PC-9 (cell line): Measurements from ENCODE around the gene IKZF4. TPM values are rescaled to one million over a fixed set of nuclear protein-coding genes. Genes with fewer than 3 reads are reported as not detected.
A peak's percentile ranks its signal among the peaks of the same experiment; 100 is the strongest.
"Not testable (repeated sequence)": the region's sequence is repeated elsewhere in the genome, so short reads cannot be mapped to it uniquely, and the experiment has no call there.

Experiments
- BruUV-seq: library from RNA; stranded (reverse); fragments of 400-500 nt; replicated peaks from 2 replicates; lab custom pipeline; 2021; lab: Mats Ljungman, UMichigan
- CTCF ChIA-PET: fragments of 300-600 bp; sonication (Branson Sonifier 250); formaldehyde crosslinking; loops from one replicate; lab custom pipeline; 2022; ENCODE audit warnings: antibody characterized with exemption; lab: Charles Lee
- POLR2A ChIA-PET: fragments of 300-600 bp; sonication (Branson Sonifier 250); formaldehyde crosslinking; loops from one replicate; lab custom pipeline; 2022; ENCODE audit warnings: antibody characterized with exemption; ENCODE audit not compliant: unreplicated experiment; lab: Charles Lee
- DNase-seq, 2 experiments: peaks; one replicate each; pipeline versions ENCODE4 v3.0.0 to v3.0.0-alpha.2; 2015 to 2022; ENCODE audit warnings: mixed read lengths in 1 of 2
- H2AFZ ChIP-seq: fragments of 200-600 bp; sonication (generic); 2 replicates; pipeline ENCODE4 v1.8.1; 2017; ENCODE audit warnings: antibody characterized with exemption
- H3F3A ChIP-seq: fragments of 200-600 bp; sonication (generic); 2 replicates; pipeline ENCODE4 v1.8.1; 2017; ENCODE audit warnings: antibody characterized with exemption, mild to moderate bottlenecking, low read depth; ENCODE audit not compliant: insufficient read depth
- H3K27ac ChIP-seq: fragments of 200-600 bp; sonication (generic); 2 replicates; pipeline ENCODE4 v1.6.1; 2016; ENCODE audit warnings: mixed run types
- H3K27me3 ChIP-seq: fragments of 200-600 bp; sonication (generic); 2 replicates; pipeline ENCODE4 v1.6.1; 2016; ENCODE audit warnings: low read depth, mixed run types; ENCODE audit not compliant: insufficient read depth
- H3K36me3 ChIP-seq: fragments of 200-600 bp; sonication (generic); 2 replicates; pipeline ENCODE4 v1.6.1; 2016; ENCODE audit warnings: low read depth, mixed run types
- H3K4me1 ChIP-seq: fragments of 200-600 bp; sonication (generic); replicated peaks from 2 replicates; pipeline ENCODE4 v1.6.1; 2016; ENCODE audit warnings: mixed run types; ENCODE audit not compliant: insufficient read depth
- H3K4me2 ChIP-seq: fragments of 200-600 bp; sonication (generic); 2 replicates; pipeline ENCODE4 v1.6.1; 2017; ENCODE audit warnings: mixed run types
- H3K4me3 ChIP-seq: fragments of 200-600 bp; sonication (generic); 2 replicates; pipeline ENCODE4 v1.6.1; 2016; ENCODE audit warnings: mixed run types
- H3K79me2 ChIP-seq: fragments of 200-600 bp; sonication (generic); 2 replicates; pipeline ENCODE4 v1.6.1; 2017; ENCODE audit warnings: low read depth, mixed run types
- H3K9me2 ChIP-seq: fragments of 200-600 bp; sonication (generic); 2 replicates; pipeline ENCODE4 v1.8.1; 2017; ENCODE audit warnings: mild to moderate bottlenecking; ENCODE audit not compliant: insufficient read depth
- H3K9me3 ChIP-seq: fragments of 200-600 bp; sonication (generic); 2 replicates; pipeline ENCODE4 v1.8.1; 2016; ENCODE audit warnings: low read depth; ENCODE audit not compliant: insufficient read depth
- H4K20me1 ChIP-seq: fragments of 200-600 bp; sonication (generic); 2 replicates; pipeline ENCODE4 v1.8.1; 2017; ENCODE audit not compliant: insufficient read depth
- EZH2 ChIP-seq: fragments of 200-600 bp; sonication (generic); IDR thresholded peaks from 2 replicates; pipeline ENCODE4 v1.8.0; 2017; ENCODE audit warnings: antibody characterized with exemption, low read depth
- intact Hi-C: fragments of 100-400 bp; cut with micrococcal nuclease; formaldehyde crosslinking; loops from one replicate; pipeline ENCODE4 v1.10.0; 2022; ENCODE audit not compliant: unreplicated experiment
- total RNA-seq: library from RNA; stranded (reverse); gene quantifications from 2 replicates; pipeline ENCODE4 v1.2.3, GENCODE V29; 2021
- TF ChIP-seq, protein P1 (sequence below): fragments of 200-600 bp; sonication (generic); conservative IDR thresholded peaks from 2 replicates; pipeline ENCODE4 v1.6.1; 2017; ENCODE audit warnings: mixed run types, antibody characterized with exemption, mild to moderate bottlenecking, moderate library complexity

Gene IKZF4
- total RNA-seq, 1 experiment from 2014 or later = 7.4 TPM

DNA sequence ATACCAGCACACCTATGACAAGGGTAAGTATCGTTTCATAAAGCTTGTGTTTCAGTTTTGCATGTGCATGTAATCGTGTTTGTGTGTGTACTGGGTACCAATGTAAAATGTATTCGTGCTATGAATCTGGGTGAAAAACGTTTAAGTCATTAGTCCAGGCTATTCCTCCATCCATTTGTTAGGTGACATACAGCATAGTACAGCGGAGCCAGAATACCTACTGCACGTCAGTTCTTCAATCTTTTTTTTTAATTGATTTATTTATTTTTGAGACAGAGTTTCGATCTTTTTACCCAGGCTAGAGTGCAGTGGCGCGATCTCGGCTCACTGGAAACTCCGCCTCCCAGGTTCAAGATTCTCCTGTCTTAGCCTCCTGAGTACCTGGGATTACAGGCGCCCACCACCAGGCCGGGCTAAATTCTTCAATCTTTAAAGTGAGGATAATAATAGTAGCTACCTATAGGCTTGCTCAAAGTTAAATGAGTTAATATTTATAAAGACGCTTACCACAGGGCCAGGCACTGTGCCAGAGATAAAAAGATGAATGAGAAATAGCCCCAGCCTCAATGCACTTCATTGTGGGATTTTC, 20.2 kb downstream of the IKZF4 start:
- no peaks in the 10 kb centered on the region for H3K9me3 ChIP-seq
- intact Hi-C loops = loop anchor here (1.0 to 10.0 kb wide), 8 partner anchors 44 to 303 kb away; partner anchors contain the start of genes NABP2, ORMDL2, PYM1 and RNF41
- peaks cover 26% of the 10 kb centered on the region for H3K79me2 ChIP-seq
- CTCF ChIA-PET = interaction anchor here (0.6 to 1.3 kb wide), 4 partner anchors 12 to 370 kb away, joined by 3 to 20 read pairs (median 5); partner anchors contain the start of genes ORMDL2, RAB5B and SARNP
- H2AFZ ChIP-seq = peak overlapping the region; percentile 86
- no peak for DNase-seq
- no peaks in the 10 kb centered on the region for H3K9me2 ChIP-seq
- H3K4me2 ChIP-seq = peak overlapping the region; percentile 87
- peaks cover 24% of the 10 kb centered on the region for H3K4me1 ChIP-seq
- no peak for TF ChIP-seq EZH2
- TF ChIP-seq, protein P1, sequence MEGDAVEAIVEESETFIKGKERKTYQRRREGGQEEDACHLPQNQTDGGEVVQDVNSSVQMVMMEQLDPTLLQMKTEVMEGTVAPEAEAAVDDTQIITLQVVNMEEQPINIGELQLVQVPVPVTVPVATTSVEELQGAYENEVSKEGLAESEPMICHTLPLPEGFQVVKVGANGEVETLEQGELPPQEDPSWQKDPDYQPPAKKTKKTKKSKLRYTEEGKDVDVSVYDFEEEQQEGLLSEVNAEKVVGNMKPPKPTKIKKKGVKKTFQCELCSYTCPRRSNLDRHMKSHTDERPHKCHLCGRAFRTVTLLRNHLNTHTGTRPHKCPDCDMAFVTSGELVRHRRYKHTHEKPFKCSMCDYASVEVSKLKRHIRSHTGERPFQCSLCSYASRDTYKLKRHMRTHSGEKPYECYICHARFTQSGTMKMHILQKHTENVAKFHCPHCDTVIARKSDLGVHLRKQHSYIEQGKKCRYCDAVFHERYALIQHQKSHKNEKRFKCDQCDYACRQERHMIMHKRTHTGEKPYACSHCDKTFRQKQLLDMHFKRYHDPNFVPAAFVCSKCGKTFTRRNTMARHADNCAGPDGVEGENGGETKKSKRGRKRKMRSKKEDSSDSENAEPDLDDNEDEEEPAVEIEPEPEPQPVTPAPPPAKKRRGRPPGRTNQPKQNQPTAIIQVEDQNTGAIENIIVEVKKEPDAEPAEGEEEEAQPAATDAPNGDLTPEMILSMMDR = no peak
- peaks cover 25% of the 10 kb centered on the region for H3K36me3 ChIP-seq
- H3K27ac ChIP-seq = peak overlapping the region; percentile 67
- POLR2A ChIA-PET = interaction anchor here (0.7 kb wide), 2 partner anchors 67 to 118 kb away, joined by 4 read pairs; partner anchors contain the start of gene RAB5B
- H4K20me1 ChIP-seq = peaks cover 13% of the 10 kb centered on the region; the same call in 1 of the 2 replicates
- H3K27me3 ChIP-seq = no peaks in the 10 kb centered on the region
- BruUV-seq = TSS peak; percentile 94
- peak overlapping the region; percentile 55 for H3K4me3 ChIP-seq
- peaks cover 46% of the 10 kb centered on the region for H3F3A ChIP-seq

DNA sequence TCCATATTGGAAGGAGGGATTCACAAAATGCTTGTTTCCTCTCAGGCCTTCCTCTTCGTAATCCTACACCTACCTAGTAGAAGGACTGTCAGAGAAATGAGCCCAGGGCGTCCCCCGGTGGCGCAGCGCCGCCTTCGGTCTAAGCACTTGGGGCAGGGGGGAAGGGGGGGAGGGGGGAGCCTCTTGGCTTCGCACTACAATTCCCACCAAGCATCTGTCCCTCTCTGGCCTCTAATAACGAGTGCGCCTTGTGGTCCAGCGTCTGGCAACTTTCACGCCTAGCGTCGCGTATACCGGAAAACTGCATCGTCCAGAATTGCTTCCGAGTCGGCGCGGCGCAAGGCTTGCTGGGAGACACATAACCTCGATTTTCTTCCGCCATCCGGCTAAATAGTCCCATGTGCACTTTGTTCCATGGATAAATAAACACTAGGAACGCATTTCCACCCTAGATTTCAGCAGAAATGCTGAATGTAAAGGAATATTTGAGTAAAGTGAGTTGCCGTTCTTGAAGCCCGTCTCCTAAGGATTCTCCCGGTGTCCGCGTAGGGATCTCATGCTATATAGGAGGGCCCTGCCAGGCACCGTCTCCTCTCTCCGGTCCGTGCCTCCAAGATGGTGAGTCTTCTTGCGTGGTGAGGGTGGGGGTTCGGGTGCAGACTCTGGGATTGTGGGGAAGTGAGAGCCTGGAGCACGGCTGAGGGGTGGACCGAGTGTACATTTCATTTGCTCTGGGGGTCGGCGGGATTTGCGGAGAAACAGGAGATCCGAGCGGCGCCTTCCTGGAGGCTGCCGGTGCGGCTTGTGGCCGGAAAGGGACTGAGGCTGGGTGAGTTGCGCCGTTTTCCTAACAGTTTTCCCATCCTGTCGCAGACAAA, 20.9 kb downstream of the IKZF4 start, which contains the start of gene RPS26:
RPS26 (plus strand) TSS at position 367 of the 878 bp plus-strand sequence; CDS start at position 616, 249 bp downstream.
- no peaks in the 10 kb centered on the region for H3K27me3 ChIP-seq
- H3K9me3 ChIP-seq = no peaks in the 10 kb centered on the region
- peak; percentile 95 to 96 for DNase-seq
- peak within 1 kb of the TSS; percentile 68 for H3K27ac ChIP-seq
- peak within 1 kb of the TSS; percentile 73 for H3K4me3 ChIP-seq
- no peak for TF ChIP-seq EZH2
- TF ChIP-seq, protein P1 = peak; percentile 51
- H2AFZ ChIP-seq = peak within 1 kb of the TSS; percentile 97
- ChIA-PET POLR2A (interaction anchor here (0.7 kb wide), 2 partner anchors 68 to 117 kb away, joined by 4 read pairs; partner anchors contain the start of gene RAB5B), CTCF (no interaction called here)
- peaks cover 54% of the 10 kb centered on the region for H3F3A ChIP-seq
- H3K36me3 ChIP-seq = peaks cover 25% of the 10 kb centered on the region
- peak within 1 kb of the TSS; percentile 100 for H3K4me2 ChIP-seq
- peaks cover 24% of the 10 kb centered on the region for H3K4me1 ChIP-seq
- no peaks in the 10 kb centered on the region for H3K9me2 ChIP-seq
- H4K20me1 ChIP-seq = peaks cover 13% of the 10 kb centered on the region; the same call in 1 of the 2 replicates
- no TSS peak for BruUV-seq
- peaks cover 26% of the 10 kb centered on the region for H3K79me2 ChIP-seq
- intact Hi-C loops = loop anchor here (1.0 to 10.0 kb wide), 8 partner anchors 44 to 303 kb away; partner anchors contain the start of genes NABP2, ORMDL2, PYM1 and RNF41

DNA sequence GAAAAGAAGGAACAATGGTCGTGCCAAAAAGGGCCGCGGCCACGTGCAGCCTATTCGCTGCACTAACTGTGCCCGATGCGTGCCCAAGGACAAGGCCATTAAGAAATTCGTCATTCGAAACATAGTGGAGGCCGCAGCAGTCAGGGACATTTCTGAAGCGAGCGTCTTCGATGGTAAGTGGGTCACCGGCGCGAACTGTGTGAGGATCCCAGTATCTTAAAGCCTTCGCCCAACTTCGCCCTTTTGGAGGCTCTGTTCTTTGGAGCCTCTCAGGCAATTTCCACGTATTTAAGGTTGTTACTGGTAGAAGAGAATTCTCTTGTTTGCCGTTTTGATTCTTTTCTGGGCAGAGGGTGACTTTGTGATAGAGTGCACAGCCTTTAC, 21.6 kb downstream of the IKZF4 start:
- Histone ChIP-seq H3K4me2 (peak overlapping the region; percentile 100), H3K27ac (peak overlapping the region; percentile 68), H3K79me2 (peaks cover 26% of the 10 kb centered on the region), H3K4me3 (peak overlapping the region; percentile 73), H3F3A (peaks cover 59% of the 10 kb centered on the region), H2AFZ (peak overlapping the region; percentile 97), H3K4me1 (peaks cover 24% of the 10 kb centered on the region), H4K20me1 (peaks cover 13% of the 10 kb centered on the region; the same call in 1 of the 2 replicates), H3K36me3 (peaks cover 25% of the 10 kb centered on the region)
- H3K27me3 ChIP-seq, H3K9me3 ChIP-seq, CTCF ChIA-PET, H3K9me2 ChIP-seq, DNase-seq, POLR2A ChIA-PET: not testable (repeated sequence)
- TSS peak; percentile 73 for BruUV-seq
- intact Hi-C loops = loop anchor here (5.0 to 10.0 kb wide), 4 partner anchors 88 to 225 kb away; partner anchors contain the start of genes NABP2, ORMDL2, RNF41 and SARNP
